Epithelial cell of proximal tubule (primary cell): ENCODE measurements around the gene COL13A1. TPM values are rescaled to one million over a fixed set of nuclear protein-coding genes. Genes with fewer than 3 reads are reported as not detected.

Experiments
- DNase-seq: peaks from one replicate; pipeline ENCODE4 v3.0.0-alpha.2; 2011; ENCODE audit warnings: low read depth
- H3K4me3 ChIP-seq: 2 replicates; pipeline ENCODE4 v1.5.1; 2011; ENCODE audit warnings: low read depth, mild to moderate bottlenecking, low read length
- total RNA-seq: library from RNA; depleted of rRNA; stranded (reverse); fragments of >200 nt; gene quantifications from 2 replicates; pipeline ENCODE4 v1.2.3, GENCODE V29; 2015
- TF ChIP-seq, protein P1 (sequence below): conservative IDR thresholded peaks from 2 replicates; pipeline ENCODE4 v1.5.1; 2012; ENCODE audit warnings: low read depth, mild to moderate bottlenecking, low read length

The COL13A1 gene
- total RNA-seq, 1 donor from 2014 or later = 13.6 TPM

DNA sequence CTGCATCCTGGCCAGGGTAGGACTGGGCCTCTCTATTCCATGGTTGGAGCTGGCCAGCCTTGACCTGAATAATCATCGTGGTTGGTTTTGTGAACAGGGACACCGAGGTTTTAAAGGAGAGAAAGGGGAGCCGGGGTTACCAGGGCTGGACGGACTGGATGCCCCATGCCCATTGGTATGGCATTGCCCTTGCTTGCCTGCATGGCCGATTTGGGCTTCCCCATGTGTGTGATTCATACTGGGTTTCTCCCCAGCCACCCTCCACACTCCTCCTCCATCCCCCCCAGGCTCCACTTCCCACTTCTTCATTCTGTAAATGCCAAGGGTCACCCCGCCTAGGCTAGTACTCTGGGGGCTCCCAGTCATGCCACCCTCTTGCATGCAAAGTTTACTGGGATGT, 152.1 kb downstream of the COL13A1 start:
- TF ChIP-seq, protein P1, sequence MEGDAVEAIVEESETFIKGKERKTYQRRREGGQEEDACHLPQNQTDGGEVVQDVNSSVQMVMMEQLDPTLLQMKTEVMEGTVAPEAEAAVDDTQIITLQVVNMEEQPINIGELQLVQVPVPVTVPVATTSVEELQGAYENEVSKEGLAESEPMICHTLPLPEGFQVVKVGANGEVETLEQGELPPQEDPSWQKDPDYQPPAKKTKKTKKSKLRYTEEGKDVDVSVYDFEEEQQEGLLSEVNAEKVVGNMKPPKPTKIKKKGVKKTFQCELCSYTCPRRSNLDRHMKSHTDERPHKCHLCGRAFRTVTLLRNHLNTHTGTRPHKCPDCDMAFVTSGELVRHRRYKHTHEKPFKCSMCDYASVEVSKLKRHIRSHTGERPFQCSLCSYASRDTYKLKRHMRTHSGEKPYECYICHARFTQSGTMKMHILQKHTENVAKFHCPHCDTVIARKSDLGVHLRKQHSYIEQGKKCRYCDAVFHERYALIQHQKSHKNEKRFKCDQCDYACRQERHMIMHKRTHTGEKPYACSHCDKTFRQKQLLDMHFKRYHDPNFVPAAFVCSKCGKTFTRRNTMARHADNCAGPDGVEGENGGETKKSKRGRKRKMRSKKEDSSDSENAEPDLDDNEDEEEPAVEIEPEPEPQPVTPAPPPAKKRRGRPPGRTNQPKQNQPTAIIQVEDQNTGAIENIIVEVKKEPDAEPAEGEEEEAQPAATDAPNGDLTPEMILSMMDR = no peak
- DNase-seq = no peak

DNA sequence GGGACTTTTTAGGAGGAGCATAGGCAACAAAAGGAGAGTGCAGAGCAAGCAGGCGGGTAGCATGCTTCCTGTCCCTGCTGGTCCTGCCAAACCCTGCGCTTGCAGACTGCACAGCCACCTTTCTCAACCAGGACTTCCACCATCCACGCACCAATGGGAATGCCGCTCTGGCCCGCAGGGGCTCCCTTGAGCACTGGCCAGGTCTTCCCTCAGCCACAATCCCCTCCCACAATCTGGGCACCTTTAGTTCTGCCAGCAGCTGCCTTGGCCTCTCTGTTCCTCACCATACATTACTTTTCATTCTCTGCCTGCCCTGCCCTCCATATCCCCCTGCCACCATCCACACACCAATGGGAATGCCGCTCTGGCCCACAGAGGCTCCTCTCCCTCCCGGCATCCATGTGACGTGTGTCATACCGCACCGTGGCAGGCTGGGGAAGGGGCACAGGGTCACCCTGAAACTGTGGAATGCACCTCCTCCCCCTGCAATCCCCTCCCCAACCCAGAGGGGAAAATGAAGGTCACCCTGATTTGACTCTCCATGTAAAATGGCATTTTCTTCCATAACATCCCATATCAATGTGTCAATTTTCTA, 153.6 kb downstream of the COL13A1 start:
- no peak overlapping the region for H3K4me3 ChIP-seq
- TF ChIP-seq, protein P1 = no peak

More for the DNA sequence above, 152.1 kb downstream of the COL13A1 start:
- no peak overlapping the region for H3K4me3 ChIP-seq

DNA sequence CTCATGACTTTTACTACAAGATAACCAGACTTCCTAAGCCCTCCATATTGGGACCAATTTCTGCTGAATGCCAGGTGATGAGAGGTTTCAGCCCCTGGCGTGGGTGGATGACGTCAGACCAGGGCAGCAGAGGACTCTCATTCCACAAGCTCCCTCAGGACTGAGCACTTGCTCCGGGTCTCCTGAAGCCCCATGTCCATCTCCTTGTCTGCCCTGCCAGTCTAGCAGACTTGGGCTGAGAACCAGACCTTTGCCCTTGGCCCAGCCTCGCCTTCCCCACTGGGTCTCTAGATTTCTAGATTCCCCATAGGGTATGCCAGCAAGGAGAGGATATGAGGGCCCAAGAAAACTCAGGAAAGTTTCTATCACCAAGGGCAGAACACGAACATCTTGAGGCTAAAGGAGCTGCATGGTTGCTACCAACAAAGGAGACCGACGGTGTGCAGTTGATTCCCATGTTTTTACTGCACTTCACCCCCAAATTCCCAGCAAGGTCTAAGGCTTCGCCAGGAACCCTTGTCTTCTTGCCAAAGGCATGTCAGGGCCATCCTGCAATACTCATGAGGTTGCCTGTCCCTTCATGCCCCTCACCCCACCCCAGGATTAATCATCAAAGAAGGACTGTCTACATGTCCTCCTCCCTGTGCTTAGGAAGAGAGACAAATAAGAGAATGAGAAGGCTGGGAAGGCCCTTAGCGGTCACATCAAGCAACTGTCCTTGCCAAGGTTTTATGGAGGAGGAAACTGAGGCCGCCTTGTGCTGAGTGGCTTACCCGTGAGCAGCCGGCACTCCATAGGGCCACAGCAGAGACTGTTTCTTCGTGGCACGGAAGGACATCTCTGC, 154.4 kb downstream of the COL13A1 start:
- DNase-seq = no peak
- H3K4me3 ChIP-seq = no peak overlapping the region
- TF ChIP-seq, protein P1 = no peak

More for the DNA sequence above, 153.6 kb downstream of the COL13A1 start:
- no peak for DNase-seq

DNA sequence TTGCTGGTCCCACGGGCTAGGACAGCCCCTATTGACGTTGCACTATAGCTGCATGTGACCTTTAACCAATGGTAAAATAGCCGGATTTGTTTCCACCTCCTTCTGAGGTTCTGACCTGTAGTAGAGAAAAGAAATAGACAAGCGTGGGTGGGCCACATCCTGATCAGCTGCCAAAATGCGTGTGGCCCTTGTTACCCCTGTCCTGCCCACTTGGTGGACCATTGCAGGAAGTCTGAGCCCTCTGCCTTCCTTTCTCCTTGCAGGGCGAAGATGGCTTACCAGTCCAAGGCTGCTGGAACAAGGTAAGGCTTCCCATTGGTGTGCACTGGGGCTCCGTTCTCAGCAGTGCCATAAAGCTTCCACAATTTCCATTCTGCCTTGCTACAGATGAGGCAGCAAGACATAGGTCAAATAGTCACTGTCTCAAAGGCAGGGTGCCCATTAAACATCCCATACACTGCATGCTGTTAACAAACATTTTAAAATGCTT, 155.1 kb downstream of the COL13A1 start:
- TF ChIP-seq, protein P1 = no peak
- no peak for DNase-seq
- H3K4me3 ChIP-seq = no peak overlapping the region

DNA sequence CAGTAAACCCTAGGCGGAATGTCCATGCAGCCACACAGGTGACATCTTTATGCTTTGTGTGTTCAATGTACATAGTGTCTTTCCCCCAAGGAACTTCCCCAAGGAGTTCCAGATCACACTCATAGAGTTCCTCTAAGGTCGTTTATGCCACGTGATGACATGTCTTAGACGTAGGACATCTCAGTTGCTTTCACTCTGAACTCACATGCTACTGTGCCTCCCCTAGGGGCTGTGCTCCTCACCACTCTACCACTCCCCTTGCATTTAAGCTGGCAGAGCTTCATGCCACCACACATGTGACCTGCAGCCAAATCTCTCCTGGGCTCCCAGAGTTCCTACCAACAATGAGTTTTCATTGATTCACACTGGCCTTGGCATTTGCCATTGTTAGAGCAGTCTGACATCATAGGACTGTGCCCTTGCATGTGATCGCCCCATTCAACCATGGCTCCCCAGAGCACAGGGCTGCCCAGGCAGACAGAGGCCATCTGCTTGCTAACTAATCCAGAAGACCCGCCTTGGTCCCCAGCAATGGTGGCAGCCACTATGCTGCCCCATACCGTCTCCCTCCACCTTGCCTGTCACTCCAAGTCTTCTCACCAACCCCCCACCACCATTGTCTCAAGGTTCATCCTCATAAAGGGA, 155.7 kb downstream of the COL13A1 start:
- DNase-seq = no peak
- H3K4me3 ChIP-seq = no peak overlapping the region
- TF ChIP-seq, protein P1 = no peak

DNA sequence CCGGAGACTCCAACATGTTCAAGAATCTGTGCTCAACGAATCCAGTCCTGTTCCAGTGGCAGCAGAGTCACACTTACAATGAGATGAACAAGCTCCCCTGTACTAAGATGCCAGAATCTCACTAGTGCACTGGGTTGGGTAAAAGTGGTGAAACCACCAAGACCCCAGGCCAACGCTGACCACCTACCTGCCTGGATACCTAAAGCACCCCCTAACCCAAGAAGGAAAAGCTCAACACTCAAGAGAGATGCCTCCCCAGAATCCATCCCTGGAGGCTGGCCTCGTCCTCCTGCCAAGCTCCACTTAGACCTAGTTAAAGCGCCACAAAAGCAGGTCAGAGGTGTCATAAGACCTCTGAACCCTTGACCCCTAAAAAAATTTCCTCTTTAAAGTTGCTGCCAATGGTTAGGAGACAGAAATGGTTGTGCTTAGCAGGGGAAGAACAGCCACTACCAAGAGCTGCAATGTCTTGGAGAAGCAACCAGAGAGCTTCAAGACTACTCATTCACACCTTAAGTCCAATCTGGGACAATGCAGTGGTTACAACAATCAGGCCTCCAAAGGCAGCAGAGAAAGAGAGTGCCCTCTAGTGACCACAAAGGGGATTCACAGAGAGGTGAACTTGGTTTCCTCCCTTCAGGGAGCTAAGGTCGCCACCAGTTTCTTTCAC, 156.3 kb downstream of the COL13A1 start:
- H3K4me3 ChIP-seq = no peak overlapping the region
- peak; percentile 16 for DNase-seq
- TF ChIP-seq, protein P1 = peak; percentile 98
